H54 (cell line): Measurements from ENCODE around the gene INCA1.
"Not testable (repeated sequence)": the region's sequence is repeated elsewhere in the genome, so short reads cannot be mapped to it uniquely, and the experiment has no call there.

Experiments
- DNase-seq: peaks from one replicate; pipeline ENCODE4 v3.0.0; 2011; ENCODE audit warnings: low spot score, mixed read lengths; ENCODE audit not compliant: insufficient read length
- FAIRE-seq: peaks from 3 replicates; lab custom pipeline; 2011; peaks lifted over from hg19 to GRCh38; lab: Jason Lieb, UNC
- POLR2A ChIP-seq: IDR thresholded peaks from 2 replicates; pipeline ENCODE4 v1.6.1; 2011; ENCODE audit warnings: low read depth, mild to moderate bottlenecking, low read length

INCA1 gene

GRCh38 chr17:4997302-4998026 is at the start of gene INCA1, which contains the start of gene KIF1C:
Gene INCA1, minus strand, starts transcription at chr17:4997522. Its CDS starts 3,085 bp downstream, at chr17:4994437.
Gene KIF1C, plus strand, starts transcription at chr17:4997950. Its CDS starts 2,297 bp downstream, at chr17:5000247.
- TF ChIP-seq POLR2A: peak; percentile 55
- peak; percentile 94 for DNase-seq
- no peak for FAIRE-seq

GRCh38 chr17:5045496-5045895 is 48.2 kb upstream of the INCA1 start:
- no peak for TF ChIP-seq POLR2A
- DNase-seq (no peak), FAIRE-seq (no peak)

- FAIRE-seq (no peak), DNase-seq (no peak)
- no peak for TF ChIP-seq POLR2A
Measured at GRCh38 chr17:5044630-5045029, 47.3 kb upstream of the INCA1 start.

GRCh38 chr17:5043524-5043923 is 46.2 kb upstream of the INCA1 start:
- DNase-seq (no peak), FAIRE-seq (no peak)
- no peak for TF ChIP-seq POLR2A

- DNase-seq (no peak), FAIRE-seq (no peak)
- no peak for TF ChIP-seq POLR2A
Measured at GRCh38 chr17:5042157-5043022, 45.1 kb upstream of the INCA1 start.

- no peak for DNase-seq
- FAIRE-seq: no peak
- TF ChIP-seq POLR2A: no peak
Measured at GRCh38 chr17:5035315-5035714, 38.0 kb upstream of the INCA1 start, which contains the start of gene SLC52A1. Gene SLC52A1, minus strand, starts transcription at chr17:5035426. Its CDS starts 820 bp downstream, at chr17:5034606.

GRCh38 chr17:5034651-5035050 is 37.3 kb upstream of the INCA1 start:
- DNase-seq (no peak), FAIRE-seq (no peak)
- TF ChIP-seq POLR2A: no peak

GRCh38 chr17:5034063-5034462 is 36.7 kb upstream of the INCA1 start:
- no peak for FAIRE-seq
- DNase-seq: no peak
- no peak for TF ChIP-seq POLR2A

GRCh38 chr17:5033352-5034015 is 36.2 kb upstream of the INCA1 start:
- FAIRE-seq (no peak), DNase-seq (no peak)
- TF ChIP-seq POLR2A: no peak

- FAIRE-seq (no peak), DNase-seq (no peak)
- no peak for TF ChIP-seq POLR2A
Measured at GRCh38 chr17:5032865-5033264, 35.5 kb upstream of the INCA1 start.

GRCh38 chr17:5031365-5032082 is 34.2 kb upstream of the INCA1 start:
- DNase-seq: peak; percentile 84
- TF ChIP-seq POLR2A: no peak

GRCh38 chr17:5030168-5030567 is 32.8 kb upstream of the INCA1 start:
- FAIRE-seq, DNase-seq: not testable (repeated sequence)

More at GRCh38 chr17:5031365-5032082, 34.2 kb upstream of the INCA1 start:
- FAIRE-seq: no peak

GRCh38 chr17:5027916-5028315 is 30.6 kb upstream of the INCA1 start:
- TF ChIP-seq POLR2A: no peak
- FAIRE-seq: no peak
- no peak for DNase-seq
